ENCODE measurements around the gene ZNRF4.
"Not testable (repeated sequence)": the region's sequence is repeated elsewhere in the genome, so short reads cannot be mapped to it uniquely, and the experiment has no call there.

The ZNRF4 gene, protein sequence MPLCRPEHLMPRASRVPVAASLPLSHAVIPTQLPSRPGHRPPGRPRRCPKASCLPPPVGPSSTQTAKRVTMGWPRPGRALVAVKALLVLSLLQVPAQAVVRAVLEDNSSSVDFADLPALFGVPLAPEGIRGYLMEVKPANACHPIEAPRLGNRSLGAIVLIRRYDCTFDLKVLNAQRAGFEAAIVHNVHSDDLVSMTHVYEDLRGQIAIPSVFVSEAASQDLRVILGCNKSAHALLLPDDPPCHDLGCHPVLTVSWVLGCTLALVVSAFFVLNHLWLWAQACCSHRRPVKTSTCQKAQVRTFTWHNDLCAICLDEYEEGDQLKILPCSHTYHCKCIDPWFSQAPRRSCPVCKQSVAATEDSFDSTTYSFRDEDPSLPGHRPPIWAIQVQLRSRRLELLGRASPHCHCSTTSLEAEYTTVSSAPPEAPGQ

GRCh38 chr19:5455367-5456129 lies at the start of gene ZNRF4:
Gene ZNRF4 (plus strand): TSS chr19:5455417. CDS start chr19:5455492, 75 bp downstream.
- no peak for DNase-seq (ENCODE audit: low read depth, low spot score)

GRCh38 chr19:5406198-5406597 lies 49.0 kb upstream of the ZNRF4 start:
- DNase-seq (ENCODE audit: low read depth, low spot score) = not testable (repeated sequence)

DNA sequence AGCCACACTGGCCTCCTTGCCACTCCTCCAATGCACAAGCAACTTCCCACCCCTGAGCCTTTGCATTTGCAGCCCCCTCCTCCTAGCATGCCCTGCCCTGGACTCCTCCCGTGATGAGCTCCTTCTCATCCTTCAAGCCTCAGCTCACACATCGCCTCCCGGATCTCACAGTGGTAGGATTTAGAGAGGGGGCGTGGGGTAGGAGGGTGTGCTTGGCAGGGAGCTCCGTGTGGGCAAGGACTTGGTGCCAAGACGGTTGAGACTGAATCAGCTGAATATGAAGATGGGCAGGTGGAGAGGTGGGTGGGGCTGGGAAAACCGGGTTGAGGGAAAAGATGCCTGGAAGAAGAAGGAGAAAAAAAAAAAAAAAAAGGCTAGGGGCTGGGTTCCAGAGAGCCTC lies 48.4 kb upstream of the ZNRF4 start:
- DNase-seq (ENCODE audit: low read depth, low spot score) = no peak

- no peak for DNase-seq (ENCODE audit: low read depth, low spot score)
Observed at GRCh38 chr19:5407356-5407755, 47.9 kb upstream of the ZNRF4 start.

- DNase-seq (ENCODE audit: low read depth, low spot score) = no peak
Observed at GRCh38 chr19:5417495-5418436, 37.5 kb upstream of the ZNRF4 start.

DNA sequence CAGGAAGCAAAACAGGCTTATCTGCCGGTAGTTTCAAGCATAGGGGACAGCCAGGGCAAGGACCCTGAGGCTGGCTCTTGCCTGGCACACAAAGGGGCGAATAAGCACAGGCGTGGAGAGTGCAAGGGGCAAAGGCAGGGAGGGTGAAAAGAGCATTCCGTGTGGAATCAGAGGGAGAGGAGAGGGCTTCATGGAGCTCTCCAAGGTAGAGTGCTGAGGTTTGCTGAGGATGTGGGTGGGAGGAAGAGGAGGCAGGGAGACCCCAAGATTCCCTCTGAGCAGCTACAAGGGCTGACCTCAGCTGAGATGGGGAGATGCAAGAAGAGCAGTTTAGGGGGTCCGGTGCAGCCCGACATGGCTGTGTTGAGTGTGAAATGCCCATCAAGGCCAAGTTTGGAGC lies 36.5 kb upstream of the ZNRF4 start:
- DNase-seq (ENCODE audit: low read depth, low spot score) = no peak

- DNase-seq (ENCODE audit: low read depth, low spot score) = no peak
Observed at GRCh38 chr19:5420953-5421352, 34.3 kb upstream of the ZNRF4 start.

GRCh38 chr19:5423567-5424125 lies 31.6 kb upstream of the ZNRF4 start:
- DNase-seq (ENCODE audit: low read depth, low spot score) = no peak

DNA sequence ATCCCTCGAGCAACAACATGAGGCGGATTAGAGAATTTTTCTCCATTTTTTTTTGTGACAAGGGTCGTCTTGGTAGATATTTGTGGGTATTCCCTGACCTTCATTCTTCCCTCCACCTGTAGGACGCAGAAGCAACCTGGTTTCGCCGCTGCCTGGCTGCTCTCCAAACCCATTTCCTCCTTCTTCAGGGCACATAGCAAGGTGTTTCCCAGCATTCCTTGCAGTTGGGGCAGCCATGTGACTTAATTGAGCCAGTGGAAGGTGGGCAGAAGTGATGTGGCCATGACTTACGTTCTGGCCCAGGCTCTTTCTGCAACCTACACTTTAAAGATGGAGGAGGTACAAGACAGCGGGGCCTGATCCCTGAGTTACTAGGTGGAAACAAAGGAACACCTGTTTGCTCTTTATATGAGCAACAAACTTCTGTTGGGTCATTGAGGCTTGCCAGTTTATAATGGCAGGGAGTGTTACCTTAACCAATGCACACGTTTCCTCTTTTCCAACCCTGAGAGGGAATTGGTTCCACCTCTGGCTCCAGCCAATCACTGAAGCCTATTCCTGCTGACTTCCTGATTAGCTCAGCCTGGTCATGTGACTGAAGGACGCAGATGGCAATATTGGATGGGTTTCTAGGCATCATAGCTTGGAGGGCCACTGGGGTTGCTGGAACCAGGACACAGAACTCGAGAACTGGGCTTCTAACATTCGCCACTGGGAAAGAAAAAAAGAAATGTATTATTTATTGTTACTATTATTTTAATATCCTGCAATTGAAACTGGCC lies 30.8 kb upstream of the ZNRF4 start:
- DNase-seq (ENCODE audit: low read depth, low spot score) = no peak

- DNase-seq (ENCODE audit: low read depth, low spot score) = no peak
Observed at GRCh38 chr19:5425260-5425659, 30.0 kb upstream of the ZNRF4 start.

GRCh38 chr19:5430237-5430636 lies 25.0 kb upstream of the ZNRF4 start:
- no peak for DNase-seq (ENCODE audit: low read depth, low spot score)

GRCh38 chr19:5432687-5433086 lies 22.5 kb upstream of the ZNRF4 start:
- no peak for DNase-seq (ENCODE audit: low read depth, low spot score)

GRCh38 chr19:5434351-5434917 lies 20.8 kb upstream of the ZNRF4 start:
- DNase-seq (ENCODE audit: low read depth, low spot score) = no peak

DNA sequence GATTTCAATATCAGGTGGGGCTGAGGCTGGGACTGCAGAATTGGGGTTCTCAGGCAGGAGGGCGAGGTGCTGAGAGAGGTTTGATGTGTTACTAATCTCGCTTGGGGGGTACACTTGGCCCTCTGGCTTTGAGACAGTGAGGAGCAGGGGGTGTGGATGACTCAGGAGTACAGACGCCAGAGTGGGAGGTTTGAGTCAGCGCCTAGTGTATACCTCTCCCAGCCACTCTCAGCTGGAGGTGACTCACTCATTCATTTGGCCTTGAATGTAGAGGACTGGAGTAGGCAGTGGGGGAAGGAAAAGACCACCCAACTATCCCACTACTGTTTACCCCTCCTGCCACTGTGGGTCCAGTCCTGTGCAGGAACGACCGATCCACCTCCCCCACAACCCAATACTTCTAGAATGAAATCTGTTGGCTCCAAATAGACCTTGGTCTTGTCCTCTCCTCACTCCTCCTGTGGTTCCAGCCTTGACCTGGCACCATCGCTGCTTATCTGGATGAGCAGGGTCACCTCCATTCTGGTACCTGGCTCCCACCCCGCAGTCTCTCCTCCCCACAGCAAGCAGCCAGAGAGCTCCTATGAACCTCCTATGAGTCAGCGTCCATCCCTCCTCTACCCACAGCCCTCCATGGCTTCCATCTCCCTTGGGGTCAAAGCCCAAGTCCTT lies 20.1 kb upstream of the ZNRF4 start:
- DNase-seq (ENCODE audit: low read depth, low spot score) = no peak

DNA sequence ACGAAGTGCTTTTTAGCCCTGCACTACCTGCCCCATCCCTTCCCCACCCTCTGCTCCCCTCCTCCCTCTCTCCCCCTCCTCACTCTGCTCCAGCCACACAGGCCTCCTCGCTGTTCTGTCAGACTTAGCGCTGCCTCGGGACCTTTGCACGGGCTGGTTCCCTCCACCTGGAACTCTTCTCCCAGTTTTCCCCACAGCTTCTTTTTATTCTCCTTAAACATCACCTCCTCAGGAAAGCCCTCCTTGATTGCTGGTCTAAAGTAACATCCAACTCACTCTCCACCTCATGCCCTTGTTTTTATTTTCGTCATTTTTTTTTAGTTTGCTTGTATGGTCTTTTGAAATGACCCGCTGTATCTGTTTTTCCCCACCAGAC lies 19.6 kb upstream of the ZNRF4 start:
- DNase-seq (ENCODE audit: low read depth, low spot score) = no peak

- peak; percentile 88 for DNase-seq (ENCODE audit: low read depth, low spot score)
Observed at GRCh38 chr19:5436106-5436947, 18.9 kb upstream of the ZNRF4 start.

- DNase-seq (ENCODE audit: low read depth, low spot score) = no peak
Observed at GRCh38 chr19:5436948-5437306, 18.3 kb upstream of the ZNRF4 start.

DNA sequence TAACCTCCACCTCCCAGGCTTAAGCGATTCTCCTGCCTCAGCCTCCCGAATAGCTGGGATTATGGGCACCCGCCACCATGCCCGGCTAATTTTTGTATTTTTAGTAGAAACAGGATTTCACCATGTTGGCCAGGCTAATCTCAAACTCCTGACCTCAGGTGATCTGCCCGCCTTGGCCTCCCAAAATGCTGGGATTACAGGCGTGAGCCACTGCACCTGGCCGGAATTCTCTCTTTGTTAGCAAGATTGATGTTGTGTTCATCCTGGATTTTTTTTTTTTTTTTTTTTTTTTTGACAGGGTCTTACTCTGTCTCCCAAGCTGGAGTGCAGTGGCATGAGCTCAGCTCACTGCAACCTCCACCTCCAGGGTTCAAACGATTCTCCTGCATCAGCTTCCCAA lies 16.5 kb upstream of the ZNRF4 start:
- DNase-seq (ENCODE audit: low read depth, low spot score) = not testable (repeated sequence)

DNA sequence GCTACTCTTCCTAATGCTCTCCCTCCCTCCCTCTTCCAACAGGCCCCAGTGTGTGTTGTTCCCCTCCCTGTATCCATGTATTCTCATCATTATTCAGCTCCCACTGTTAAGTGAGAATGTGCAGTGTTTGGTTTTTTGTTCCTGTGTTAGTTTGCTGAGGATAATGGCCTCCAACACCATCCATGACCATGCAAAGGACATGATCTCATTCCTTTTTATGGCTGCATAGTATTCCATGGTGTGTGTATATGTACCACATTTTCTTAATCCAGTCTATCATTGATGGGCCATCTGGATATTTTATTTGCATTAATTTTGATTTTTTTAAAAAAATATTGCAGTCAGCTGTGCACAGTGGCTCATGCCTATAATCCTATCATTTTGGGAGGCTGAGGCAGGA lies 15.8 kb upstream of the ZNRF4 start:
- DNase-seq (ENCODE audit: low read depth, low spot score) = no peak

Data from ELF-1 (cell line).